ENCODE data around the gene DCAF5.
"Not testable (repeated sequence)": the region's sequence is repeated elsewhere in the genome, so short reads cannot be mapped to it uniquely, and the experiment has no call there.

DCAF5 gene

DNA sequence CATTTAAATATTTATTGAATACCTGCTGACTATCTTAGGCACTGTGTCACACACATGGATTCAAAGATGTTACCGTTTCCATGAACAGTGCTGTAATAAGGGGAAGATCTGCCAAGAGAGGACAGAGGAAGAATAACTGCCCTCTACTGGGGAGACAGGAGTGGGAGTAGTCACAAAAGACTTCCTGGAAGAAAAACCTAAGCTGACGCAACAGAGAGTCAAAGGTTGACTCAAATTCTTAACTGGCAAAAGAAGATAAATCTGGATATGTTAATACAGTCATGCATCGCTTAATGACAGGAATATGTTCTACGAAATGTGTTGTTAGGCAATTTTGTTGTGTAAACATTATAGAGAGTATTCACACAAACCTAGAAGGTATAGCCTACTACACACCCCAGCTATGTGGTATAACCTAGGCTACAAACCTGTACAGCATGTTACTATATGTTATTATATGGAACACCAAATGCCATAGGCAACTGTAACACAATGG lies 51.5 kb downstream of the DCAF5 start:
- no peak for DNase-seq (ENCODE audit: low read depth in 1 of 2, low spot score in 1 of 2)

DNA sequence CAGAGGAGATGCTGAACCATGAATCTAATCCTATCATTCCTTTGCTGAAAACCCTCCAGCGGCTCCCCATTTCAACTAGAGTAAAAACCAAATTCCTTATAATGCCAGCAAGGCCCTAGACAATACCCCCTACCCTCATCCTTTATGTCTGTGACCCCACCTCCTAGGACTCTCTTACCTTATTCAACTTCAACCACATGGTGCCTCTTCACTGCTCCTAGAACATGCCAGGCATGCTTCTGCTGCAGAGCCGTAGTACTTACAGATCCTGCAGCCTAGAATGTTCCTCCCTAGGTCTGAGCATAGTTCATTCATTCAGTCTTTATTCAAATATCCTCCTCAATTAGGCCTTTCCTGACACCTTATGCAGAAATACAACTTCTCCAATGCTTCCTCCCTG lies 54.9 kb downstream of the DCAF5 start:
- DNase-seq (ENCODE audit: low read depth in 1 of 2, low spot score in 1 of 2) = no peak

DNA sequence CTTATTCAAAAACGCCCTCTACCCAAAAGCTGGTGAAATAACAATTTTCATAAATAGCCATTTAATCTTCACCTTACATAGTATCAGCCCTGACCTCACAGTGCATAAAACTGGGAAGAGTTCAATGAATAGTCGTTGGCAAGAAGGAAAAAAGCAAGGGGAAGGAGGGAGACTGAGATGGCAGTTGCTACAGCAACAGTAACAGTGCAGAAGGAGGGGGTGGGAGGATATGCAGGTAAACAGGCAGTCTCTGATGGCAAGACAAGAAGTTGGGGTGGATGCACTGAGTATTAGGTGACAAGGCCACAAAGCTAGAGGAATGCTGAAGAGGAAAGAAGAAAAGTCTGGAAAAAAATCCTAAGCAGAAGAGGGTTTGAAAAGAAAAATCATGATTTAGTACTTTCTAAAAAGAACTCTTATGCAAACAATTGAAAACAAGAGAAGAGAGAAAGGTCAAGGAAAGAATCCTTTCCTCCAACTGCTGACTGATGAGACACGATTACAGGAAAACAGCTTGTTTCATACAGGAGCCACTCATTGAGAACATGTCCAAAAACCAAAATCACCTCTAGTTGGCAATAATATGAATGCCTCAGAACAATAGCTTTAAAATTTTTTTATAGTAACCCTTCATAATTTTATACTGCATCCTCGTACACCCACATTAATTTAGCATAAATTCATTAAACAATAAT lies 56.0 kb downstream of the DCAF5 start:
- no peak for DNase-seq (ENCODE audit: low read depth in 1 of 2, low spot score in 1 of 2)

DNA sequence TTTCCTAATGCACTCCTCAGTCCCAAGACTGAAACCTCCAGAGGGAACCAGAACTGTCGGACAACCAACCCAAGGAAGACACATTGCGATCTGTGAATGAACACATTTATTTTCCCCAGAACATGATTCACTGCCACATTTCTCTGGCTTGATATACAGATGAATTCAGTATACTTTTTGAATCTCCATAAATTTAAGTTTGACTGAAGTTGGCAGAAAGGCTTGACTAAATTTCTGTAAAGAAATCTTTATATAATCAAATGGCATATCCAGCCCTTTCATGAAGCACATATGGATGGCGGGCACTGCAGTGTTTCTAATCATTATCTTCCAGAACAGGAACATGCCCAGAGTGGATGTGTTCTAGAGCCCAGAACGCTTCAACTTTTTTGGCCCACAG lies 56.7 kb downstream of the DCAF5 start:
- DNase-seq (ENCODE audit: low read depth in 1 of 2, low spot score in 1 of 2) = no peak

DNA sequence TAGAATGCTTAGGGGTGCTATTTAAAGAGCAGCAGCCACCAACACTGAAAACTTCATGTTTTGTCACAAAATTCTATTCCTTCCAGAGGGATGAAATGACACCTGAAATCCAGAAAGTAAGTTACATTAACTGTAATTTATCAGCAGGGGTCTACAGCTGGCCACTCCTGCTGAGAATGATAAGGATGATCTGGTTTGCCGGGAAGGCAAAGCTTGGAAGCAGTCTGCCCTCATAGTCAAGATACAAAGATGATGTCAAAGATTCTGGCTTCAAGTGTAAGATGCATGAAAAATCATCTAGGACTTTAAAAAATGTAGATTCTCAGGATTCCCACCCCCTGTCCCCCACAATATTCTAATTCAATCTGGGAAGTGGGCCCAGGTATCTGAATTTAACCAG lies 58.4 kb downstream of the DCAF5 start:
- no peak for DNase-seq (ENCODE audit: low read depth in 1 of 2, low spot score in 1 of 2)

DNA sequence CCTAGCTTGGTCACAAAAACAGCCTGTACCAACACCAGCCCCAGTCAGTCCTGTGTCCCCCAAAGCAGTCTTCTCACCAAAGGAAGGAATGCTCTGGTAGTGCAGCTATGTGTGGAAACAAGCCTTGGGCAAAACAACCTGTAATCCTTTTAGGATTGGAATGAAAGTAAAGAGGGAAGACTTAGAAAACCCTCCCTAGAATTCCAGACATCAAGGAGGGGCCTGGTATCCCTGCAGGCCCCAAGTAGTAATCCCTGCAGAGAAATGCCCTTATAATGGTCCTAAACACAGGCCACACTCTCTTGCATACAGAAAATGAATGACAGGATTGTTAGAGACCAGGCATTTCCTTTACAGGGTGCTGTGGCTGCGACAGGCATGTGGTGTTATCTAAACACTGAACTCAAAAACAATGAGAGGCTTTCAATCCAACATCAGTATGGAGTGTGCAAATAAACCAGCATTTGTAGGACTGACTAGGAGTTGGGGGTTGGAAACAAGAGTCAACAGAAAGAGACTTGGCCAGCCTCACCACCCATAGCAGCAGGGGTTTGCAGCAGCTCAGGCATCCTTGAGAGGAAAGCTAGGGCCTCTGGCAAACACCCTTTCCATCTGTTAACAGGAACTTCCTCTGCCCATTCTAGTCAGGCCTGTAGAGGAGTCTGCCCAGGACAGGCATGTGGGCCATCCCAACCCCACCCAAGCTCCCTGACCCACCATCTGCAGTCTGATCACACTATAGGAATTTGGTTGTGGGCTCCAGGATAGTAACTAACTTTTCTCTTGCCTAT lies 59.1 kb downstream of the DCAF5 start:
- no peak for DNase-seq (ENCODE audit: low read depth in 1 of 2, low spot score in 1 of 2)

DNA sequence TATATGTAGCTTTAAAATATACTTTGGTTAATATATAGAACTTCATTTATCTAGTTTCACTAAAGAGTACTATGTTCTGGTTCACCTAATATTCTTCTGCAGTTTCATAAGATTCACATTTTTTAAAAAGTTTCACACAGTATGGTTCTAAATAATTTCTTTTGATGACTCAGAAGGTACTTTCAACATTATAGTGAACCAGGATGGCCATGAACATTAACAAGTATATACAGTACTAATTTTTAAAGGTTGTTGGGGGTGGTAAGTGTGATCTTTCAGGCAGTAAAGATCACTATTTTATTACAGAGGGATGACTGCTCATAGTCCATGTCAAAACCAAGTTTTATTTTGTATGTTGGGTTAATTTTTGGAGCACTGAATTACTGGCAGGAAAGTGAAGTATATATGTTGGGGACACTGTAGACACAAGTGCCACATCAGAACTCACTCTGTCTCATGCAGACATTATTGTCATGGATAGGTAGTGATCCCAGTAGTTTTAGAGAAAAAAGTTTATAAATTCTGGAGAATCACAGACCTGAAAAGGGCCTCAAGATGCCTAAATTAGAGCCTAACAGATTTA lies 60.0 kb downstream of the DCAF5 start:
- DNase-seq (ENCODE audit: low read depth in 1 of 2, low spot score in 1 of 2) = no peak

DNA sequence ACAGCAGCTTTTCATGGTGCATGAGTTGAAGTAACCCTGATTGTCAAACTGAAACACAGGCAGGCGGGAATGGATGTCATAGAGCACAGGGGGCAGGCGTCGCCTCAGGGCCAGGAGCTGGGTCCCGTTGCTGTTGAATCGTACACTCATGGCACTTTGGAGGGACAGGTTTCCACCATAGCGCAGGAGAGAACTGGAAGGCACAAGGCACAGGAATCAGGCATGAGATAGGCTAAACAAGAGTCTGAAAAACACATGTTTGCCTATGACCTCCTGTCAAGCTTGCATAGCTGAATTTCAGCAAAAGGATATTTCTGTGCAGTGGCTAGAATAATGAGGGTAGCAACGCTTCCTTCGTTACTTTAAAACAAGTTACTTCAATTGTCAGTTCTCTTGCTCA lies 61.2 kb downstream of the DCAF5 start:
- DNase-seq (ENCODE audit: low read depth in 1 of 2, low spot score in 1 of 2) = no peak

DNA sequence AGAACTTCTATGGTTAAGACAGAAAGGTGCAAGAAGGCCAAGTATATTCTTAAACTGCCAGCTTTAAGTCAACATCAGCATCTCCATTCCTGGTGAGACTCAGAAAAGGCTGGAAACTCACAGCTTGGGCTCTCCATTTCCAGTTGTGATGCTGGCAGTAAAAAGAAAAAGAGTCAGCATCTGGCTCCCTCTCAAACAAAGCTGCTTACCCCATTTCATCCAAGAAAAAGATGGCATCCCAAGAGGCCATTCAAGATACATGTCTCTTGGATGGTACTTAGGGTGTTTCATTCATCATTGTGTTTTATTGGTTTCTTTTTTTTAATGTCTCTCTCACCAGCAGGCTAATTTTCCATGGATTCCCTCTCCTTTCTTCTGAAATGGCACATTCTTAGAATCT lies 61.9 kb downstream of the DCAF5 start:
- DNase-seq (ENCODE audit: low read depth in 1 of 2, low spot score in 1 of 2) = no peak

DNA sequence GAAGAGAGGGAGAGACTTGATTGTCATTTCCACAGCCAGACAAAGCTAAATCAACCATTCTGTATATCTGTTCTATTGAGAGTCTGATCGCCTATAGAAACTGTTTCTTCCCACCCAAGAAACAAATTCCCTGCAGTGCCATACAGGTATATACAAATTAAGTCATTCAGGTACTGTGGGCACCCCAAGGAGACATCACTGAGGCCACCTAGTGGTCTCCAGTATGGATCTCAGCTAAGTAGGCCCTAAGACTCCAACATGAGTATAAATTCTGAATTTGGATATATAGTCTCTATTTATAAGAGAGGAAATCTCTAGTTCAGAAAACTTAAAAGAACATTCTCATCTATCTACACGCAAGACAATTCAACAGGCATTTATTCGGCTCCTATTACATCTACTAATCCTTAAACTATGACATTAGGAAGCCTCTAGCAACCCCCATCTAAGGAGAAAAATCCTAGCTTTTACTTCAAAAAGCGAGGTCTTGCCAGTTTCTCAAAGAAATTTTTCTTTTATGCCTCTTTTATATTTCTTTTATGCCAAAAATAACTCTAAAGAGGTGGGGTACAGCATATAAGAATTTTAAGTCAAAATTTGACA lies 62.6 kb downstream of the DCAF5 start:
- DNase-seq (ENCODE audit: low read depth in 1 of 2, low spot score in 1 of 2) = no peak

DNA sequence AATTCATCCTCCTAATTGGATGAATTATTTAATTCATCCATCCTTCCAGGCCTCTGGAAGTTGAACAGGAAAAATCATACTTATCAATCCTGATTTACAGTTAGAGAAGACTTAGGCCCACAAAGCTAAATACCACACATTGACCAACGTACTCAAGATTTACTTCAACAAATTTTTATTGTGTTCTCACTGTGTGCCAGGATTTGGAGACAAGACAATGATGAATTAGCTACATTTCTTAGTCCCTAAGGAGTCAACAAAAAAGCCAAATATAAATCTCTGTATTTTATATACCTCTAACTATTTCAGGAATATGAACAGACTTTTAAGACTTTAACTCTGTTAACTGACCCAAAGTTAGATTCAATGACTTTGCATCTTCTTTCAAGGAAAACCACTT lies 63.9 kb downstream of the DCAF5 start:
- DNase-seq (ENCODE audit: low read depth in 1 of 2, low spot score in 1 of 2) = no peak

DNA sequence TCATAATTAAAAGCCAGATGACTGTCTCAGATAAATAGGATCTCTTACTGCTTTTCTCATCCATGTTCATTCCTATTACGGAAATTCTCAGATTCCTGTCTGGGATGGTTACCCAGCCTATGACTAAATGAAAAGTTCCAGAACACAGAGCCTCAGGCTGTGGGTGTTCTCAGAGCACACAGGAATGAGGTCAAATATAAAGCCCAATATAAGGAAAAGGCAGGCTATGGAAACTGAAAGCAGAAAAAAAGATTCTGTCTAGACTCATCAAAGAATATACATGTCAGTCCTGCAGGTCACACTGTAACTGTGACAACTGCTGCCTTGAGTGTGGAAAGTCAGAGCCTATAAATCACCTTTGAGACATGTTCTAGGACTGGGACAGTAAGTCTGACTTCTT lies 64.3 kb downstream of the DCAF5 start:
- DNase-seq (ENCODE audit: low read depth in 1 of 2, low spot score in 1 of 2) = no peak

DNA sequence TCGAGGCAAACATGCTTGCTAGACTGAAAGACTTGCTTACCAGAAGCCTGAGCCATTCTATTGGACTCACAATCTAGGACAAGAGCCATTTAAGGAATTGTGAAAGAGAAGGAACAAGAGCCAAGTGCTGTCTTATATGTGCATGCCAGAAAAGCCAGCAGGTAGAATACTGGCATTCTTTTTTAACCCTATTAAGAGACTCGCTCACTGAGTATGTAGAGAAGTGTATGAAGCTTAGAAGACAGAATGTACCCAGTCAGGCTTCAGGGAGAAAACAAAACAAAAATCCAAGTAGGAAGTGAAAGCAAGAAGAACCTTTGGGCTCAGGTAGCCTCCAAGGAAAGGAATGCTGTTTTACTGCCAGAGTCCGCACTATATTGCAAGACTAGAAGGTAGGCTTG lies 65.9 kb downstream of the DCAF5 start:
- DNase-seq (ENCODE audit: low read depth in 1 of 2, low spot score in 1 of 2) = no peak

DNA sequence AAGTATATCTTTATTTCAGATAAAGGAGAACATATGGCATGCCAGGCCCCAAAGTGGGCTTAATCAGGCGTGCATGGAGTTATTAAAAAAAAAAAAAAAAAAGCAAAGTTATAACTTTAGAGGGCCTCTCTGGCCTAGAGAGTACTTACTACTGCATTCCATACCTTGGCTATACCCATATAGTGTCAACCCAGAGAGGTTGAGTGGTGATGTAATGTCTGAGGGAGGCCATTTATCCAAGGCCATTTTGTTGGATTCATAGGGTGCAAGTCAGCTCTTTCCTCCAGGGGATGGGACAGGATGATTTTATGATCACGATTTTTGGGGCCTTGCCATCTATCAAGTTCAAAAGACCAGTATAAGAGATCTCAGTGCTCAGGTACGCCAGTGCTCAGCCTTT lies 66.4 kb downstream of the DCAF5 start:
- no peak for DNase-seq (ENCODE audit: low read depth in 1 of 2, low spot score in 1 of 2)

DNA sequence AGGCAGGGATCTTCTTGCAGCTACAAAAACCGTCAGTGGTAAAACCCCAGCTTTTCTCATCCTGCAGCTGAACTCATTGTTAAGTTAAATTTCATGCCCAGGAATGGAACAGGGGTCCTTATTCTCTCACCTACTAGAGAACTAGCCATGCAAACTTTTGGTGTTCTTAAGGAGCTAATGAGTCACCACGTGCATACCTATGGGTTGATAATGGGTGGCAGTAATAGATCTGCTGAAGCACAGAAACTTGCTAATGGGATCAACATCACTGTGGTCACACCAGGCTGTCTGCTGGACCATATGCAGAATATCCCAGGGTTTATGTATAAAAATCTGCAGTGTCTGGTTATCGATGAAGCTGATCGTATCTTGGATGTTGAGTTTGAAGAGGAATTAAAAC lies 68.9 kb downstream of the DCAF5 start:
- no peak for DNase-seq (ENCODE audit: low read depth in 1 of 2, low spot score in 1 of 2)

DNA sequence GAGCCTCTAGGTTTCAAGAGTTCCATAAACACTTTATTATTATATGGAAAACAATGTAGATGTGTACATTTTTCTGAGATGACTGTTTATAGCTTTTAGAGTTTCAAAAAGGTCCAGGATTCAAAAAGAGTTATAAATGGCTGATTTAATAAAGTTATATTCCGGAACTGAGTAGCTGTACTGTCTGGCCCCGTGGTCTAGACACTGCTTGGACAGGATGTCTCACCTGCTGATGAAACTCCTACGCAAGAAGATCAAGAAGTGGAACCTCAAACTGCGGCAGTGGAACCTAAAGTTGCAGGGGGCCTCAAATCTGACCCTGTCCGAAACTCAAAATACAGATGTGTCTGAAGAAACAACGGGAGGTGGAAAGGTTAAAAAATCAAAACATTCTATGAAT lies 69.7 kb downstream of the DCAF5 start:
- no peak for DNase-seq (ENCODE audit: low read depth in 1 of 2, low spot score in 1 of 2)

DNA sequence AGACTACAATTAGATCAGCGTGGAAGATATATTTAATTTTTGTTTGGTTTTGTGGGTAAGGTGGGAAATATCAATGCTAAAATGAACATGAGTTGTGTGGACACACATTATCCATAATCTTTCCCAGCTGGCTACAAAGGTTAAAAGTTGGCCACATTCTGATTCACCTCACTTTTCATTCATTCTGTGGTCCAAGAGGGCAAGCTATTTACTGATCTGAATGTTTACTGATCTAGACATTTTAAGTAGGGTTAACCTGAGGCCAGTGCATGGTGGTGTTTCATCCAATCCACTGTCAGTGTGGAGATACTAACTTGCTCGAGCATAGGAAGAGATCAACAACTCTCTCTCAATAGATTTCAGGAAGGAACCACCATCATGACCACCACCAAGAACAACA lies 71.6 kb downstream of the DCAF5 start:
- no peak for DNase-seq (ENCODE audit: low read depth in 1 of 2, low spot score in 1 of 2)

DNA sequence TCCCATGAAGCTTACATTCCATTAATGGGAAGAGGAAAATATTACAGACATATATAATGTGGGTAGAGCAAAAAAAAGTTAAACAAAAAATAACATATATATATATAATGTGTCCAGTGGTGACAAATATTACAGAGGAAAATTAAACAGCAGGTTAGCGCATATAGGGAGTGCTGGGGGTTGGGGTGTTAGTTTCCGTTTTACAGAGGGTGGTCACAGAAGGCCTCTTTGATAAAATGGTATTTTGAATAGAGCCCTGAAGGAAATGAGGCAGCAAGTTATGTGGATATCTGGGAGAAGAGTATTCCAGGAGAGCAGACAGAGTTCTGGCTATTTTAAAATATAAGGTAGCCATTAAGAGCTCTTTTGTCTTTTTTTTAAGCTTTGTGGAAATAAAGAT lies 73.2 kb downstream of the DCAF5 start:
- no peak for DNase-seq (ENCODE audit: low read depth in 1 of 2, low spot score in 1 of 2)

DNA sequence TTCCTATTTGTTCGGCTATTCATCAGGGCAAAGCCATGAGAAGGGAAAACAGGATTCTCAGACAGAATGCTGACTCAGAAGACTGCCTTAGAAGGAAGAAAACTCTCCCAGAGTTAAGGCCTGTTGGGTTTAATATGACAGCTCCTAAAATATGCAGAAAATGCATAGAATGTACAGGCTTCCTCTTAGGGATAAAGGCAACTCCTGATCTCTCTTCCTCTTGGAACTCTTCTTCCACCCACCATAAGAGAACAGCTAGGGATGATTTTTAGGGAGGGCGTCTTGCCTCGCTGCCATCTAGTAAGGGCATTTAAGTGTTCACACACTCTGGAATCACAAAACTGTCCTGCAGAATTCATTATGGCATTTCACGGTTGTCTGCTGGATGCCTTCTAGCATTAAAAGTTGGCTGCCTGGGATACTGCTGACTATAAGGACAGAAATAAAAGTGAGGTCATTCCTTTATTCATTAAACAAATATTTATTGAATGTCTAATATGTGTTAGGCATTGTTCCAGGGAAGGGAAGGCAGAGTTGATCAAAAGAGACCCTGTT lies 73.7 kb downstream of the DCAF5 start:
- no peak for DNase-seq (ENCODE audit: low read depth in 1 of 2, low spot score in 1 of 2)

DNA sequence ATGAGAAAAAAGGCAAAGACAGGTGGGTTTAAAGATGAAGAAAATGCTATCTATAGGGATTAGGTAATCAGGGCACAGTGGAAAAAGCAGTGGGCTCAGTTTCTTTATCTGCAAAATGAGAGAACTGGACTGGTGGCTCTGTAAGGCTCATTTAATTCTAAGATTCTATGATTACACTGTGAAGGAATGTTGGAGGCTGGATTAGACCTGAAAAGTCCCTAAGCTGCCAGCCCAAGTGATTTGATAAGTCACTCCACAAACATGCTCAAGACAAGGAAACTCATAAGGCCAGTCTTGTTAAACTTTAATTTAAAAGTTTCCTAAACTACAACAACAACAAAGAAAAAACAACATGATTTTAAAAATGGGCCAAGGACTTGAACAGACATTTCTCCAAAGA lies 75.1 kb downstream of the DCAF5 start:
- DNase-seq (ENCODE audit: low read depth in 1 of 2, low spot score in 1 of 2) = no peak

DNA sequence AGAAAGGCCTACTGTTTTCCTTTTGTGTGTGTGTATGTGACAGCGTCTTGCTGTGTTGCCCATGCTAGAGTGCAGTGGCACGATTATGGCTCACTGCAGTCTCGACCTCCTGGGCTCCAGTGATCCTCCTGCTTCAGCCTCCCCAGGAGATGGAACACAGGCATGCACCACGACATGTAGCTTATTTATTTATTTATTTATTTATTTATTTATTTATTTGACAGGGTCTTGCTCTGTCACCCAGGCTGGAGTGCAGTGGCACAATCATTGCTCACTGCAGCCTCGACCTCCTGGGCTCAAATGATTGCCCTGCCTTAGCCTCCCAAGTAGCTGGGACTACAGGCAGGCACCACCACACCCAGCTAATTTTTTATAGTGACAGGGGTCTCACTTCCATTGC lies 75.7 kb downstream of the DCAF5 start:
- not testable (repeated sequence) for DNase-seq (ENCODE audit: low read depth in 1 of 2, low spot score in 1 of 2)

DNA sequence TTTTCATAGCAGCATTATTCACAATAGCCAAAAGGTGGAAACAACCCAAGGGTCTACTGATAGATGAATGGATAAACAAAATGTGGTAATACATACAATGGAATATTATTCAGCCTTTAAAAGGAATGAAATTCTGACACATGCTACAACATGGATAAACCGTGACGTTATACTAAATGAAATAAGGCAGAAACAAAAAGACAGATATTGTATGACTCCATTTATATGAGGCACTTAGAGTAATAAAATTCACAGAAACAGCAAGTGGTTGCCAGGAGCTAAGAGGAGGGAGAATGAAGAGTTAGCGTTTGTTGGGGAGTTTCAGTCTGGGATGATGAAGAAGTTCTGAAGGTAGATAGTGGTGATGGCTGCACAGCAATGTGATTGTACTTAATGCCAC lies 76.6 kb downstream of the DCAF5 start:
- DNase-seq (ENCODE audit: low read depth in 1 of 2, low spot score in 1 of 2) = no peak

Data from activated CD4-positive, alpha-beta T cell treated with anti-CD3 and anti-CD28 coated beads, Interleukin-2, amount 50 U/mL, for 24 hours (primary cell).